Kasumi-1 (cell line): ENCODE results near the gene SPATA7.

Experiments used
- DNase-seq, 2 experiments: peaks; one replicate each; lab custom pipeline; 2025; lab: John Stamatoyannopoulos, UW

The SPATA7 gene

GRCh38 chr14:88482524-88482923 lies 97.1 kb downstream of the SPATA7 start:
- no peak for DNase-seq
